ENCODE results near the gene IGF2BP3. TPM values are rescaled to one million over a fixed set of nuclear protein-coding genes. Genes with fewer than 3 reads are reported as not detected.

IGF2BP3 gene
- total and polyA plus RNA-seq, 2 donors (not counting 1 experiment from before 2014, with no cell fraction given) = 4.3 to 11.2 TPM

- Histone ChIP-seq H3K79me2 (ENCODE audit: control insufficient read depth, insufficient read depth, low read length) (no peaks in the 10 kb centered on the region), H3K9me3 (ENCODE audit: control insufficient read depth, insufficient read depth, low read depth, low read length) (no peaks in the 10 kb centered on the region), H3K4me3 (replicated peaks in 1 of 4; ENCODE audit: control extremely low read depth in 1 of 4, insufficient read depth in 1 of 4, low read depth in 3 of 4, low read length in 4 of 4) (no peak overlapping the region), H3K9ac (ENCODE audit: insufficient read depth, low read length) (no peak overlapping the region), H4K20me1 (ENCODE audit: control insufficient read depth, extremely low read depth, insufficient read depth, low read length) (no peaks in the 10 kb centered on the region), H3K4me1 (ENCODE audit: control insufficient read depth, extremely low read depth, insufficient read depth, low read length) (peaks cover 3% of the 10 kb centered on the region), H3K4me2 (ENCODE audit: extremely low read depth, insufficient read depth, low read length) (no peak overlapping the region), H3K27me3 (ENCODE audit: control insufficient read depth, insufficient read depth, low read length) (no peaks in the 10 kb centered on the region), H2AFZ (ENCODE audit: low read length) (no peak overlapping the region), H3K27ac (ENCODE audit: insufficient read depth, low read length) (no peak overlapping the region), H3K36me3 (ENCODE audit: control insufficient read depth, insufficient read depth, low read length) (no peaks in the 10 kb centered on the region)
- TF ChIP-seq, protein P1, sequence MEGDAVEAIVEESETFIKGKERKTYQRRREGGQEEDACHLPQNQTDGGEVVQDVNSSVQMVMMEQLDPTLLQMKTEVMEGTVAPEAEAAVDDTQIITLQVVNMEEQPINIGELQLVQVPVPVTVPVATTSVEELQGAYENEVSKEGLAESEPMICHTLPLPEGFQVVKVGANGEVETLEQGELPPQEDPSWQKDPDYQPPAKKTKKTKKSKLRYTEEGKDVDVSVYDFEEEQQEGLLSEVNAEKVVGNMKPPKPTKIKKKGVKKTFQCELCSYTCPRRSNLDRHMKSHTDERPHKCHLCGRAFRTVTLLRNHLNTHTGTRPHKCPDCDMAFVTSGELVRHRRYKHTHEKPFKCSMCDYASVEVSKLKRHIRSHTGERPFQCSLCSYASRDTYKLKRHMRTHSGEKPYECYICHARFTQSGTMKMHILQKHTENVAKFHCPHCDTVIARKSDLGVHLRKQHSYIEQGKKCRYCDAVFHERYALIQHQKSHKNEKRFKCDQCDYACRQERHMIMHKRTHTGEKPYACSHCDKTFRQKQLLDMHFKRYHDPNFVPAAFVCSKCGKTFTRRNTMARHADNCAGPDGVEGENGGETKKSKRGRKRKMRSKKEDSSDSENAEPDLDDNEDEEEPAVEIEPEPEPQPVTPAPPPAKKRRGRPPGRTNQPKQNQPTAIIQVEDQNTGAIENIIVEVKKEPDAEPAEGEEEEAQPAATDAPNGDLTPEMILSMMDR (conservative IDR thresholded peaks at IDR 0.05 in 1 of 2, IDR thresholded peaks at IDR 0.05 in 1 of 2; ENCODE audit: low read depth in 1 of 2, low read length in 2 of 2) = no peak
- TF ChIP-seq EZH2 (IDR thresholded peaks at IDR 0.05; ENCODE audit: low read length, missing control alignments) = no peak
- peak; percentile 37 to 76 for DNase-seq (ENCODE audit: low read depth in 2 of 2)
Measured at GRCh38 chr7:23373151-23374004, 96.9 kb downstream of the IGF2BP3 start.

GRCh38 chr7:23372611-23373010 is 97.7 kb downstream of the IGF2BP3 start:
- H3K27ac ChIP-seq (ENCODE audit: insufficient read depth, low read length) = no peak overlapping the region

DNA sequence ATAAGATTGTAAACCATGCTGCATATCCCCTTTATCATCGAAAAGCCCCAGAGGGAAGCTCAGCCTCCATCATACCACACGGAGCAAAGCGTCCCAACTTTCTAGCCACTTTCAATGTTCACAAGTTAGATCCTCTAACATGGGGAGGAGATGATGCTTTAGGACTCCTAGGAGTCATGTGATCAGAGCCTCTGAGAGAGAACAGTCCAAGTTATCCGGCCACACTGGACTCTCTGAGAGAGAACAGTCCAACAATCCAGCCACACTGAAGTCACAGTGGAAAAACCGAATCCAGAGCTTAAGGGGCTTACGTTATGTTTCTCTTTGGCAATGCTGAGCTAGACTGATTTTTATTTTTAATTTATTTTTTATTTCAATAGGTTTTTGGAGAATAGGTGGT is 98.6 kb downstream of the IGF2BP3 start:
- H3K36me3 ChIP-seq (ENCODE audit: control insufficient read depth, insufficient read depth, low read length) = no peaks in the 10 kb centered on the region
- no peaks in the 10 kb centered on the region for H3K27me3 ChIP-seq (ENCODE audit: control insufficient read depth, insufficient read depth, low read length)
- H3K4me2 ChIP-seq (ENCODE audit: extremely low read depth, insufficient read depth, low read length) = no peak overlapping the region
- peaks cover 3% of the 10 kb centered on the region for H3K4me1 ChIP-seq (ENCODE audit: control insufficient read depth, extremely low read depth, insufficient read depth, low read length)
- H3K9ac ChIP-seq (ENCODE audit: insufficient read depth, low read length) = no peak overlapping the region
- H3K4me3 ChIP-seq (replicated peaks in 1 of 4; ENCODE audit: control extremely low read depth in 1 of 4, insufficient read depth in 1 of 4, low read depth in 3 of 4, low read length in 4 of 4) = no peak overlapping the region
- no peaks in the 10 kb centered on the region for H3K79me2 ChIP-seq (ENCODE audit: control insufficient read depth, insufficient read depth, low read length)
- no peaks in the 10 kb centered on the region for H4K20me1 ChIP-seq (ENCODE audit: control insufficient read depth, extremely low read depth, insufficient read depth, low read length)
- no peak for TF ChIP-seq EZH2 (IDR thresholded peaks at IDR 0.05; ENCODE audit: low read length, missing control alignments)
- TF ChIP-seq, protein P1 (conservative IDR thresholded peaks at IDR 0.05 in 1 of 2, IDR thresholded peaks at IDR 0.05 in 1 of 2; ENCODE audit: low read depth in 1 of 2, low read length in 2 of 2) = no peak
- no peak for DNase-seq (ENCODE audit: low read depth in 2 of 2)
- no peak overlapping the region for H2AFZ ChIP-seq (ENCODE audit: low read length)
- H3K9me3 ChIP-seq (ENCODE audit: control insufficient read depth, insufficient read depth, low read depth, low read length) = no peaks in the 10 kb centered on the region
- H3K27ac ChIP-seq (ENCODE audit: insufficient read depth, low read length) = no peak overlapping the region

More at GRCh38 chr7:23372611-23373010, 97.7 kb downstream of the IGF2BP3 start:
- Histone ChIP-seq H3K4me3 (replicated peaks in 1 of 4; ENCODE audit: control extremely low read depth in 1 of 4, insufficient read depth in 1 of 4, low read depth in 3 of 4, low read length in 4 of 4) (no peak overlapping the region), H3K27me3 (ENCODE audit: control insufficient read depth, insufficient read depth, low read length) (no peaks in the 10 kb centered on the region), H3K36me3 (ENCODE audit: control insufficient read depth, insufficient read depth, low read length) (no peaks in the 10 kb centered on the region), H3K9me3 (ENCODE audit: control insufficient read depth, insufficient read depth, low read depth, low read length) (no peaks in the 10 kb centered on the region), H3K9ac (ENCODE audit: insufficient read depth, low read length) (no peak overlapping the region), H3K79me2 (ENCODE audit: control insufficient read depth, insufficient read depth, low read length) (no peaks in the 10 kb centered on the region), H3K4me2 (ENCODE audit: extremely low read depth, insufficient read depth, low read length) (no peak overlapping the region), H4K20me1 (ENCODE audit: control insufficient read depth, extremely low read depth, insufficient read depth, low read length) (no peaks in the 10 kb centered on the region), H3K4me1 (ENCODE audit: control insufficient read depth, extremely low read depth, insufficient read depth, low read length) (peaks cover 3% of the 10 kb centered on the region), H2AFZ (ENCODE audit: low read length) (no peak overlapping the region)
- TF ChIP-seq EZH2 (IDR thresholded peaks at IDR 0.05; ENCODE audit: low read length, missing control alignments) = no peak
- TF ChIP-seq, protein P1 (conservative IDR thresholded peaks at IDR 0.05 in 1 of 2, IDR thresholded peaks at IDR 0.05 in 1 of 2; ENCODE audit: low read depth in 1 of 2, low read length in 2 of 2) = no peak
- DNase-seq (ENCODE audit: low read depth in 2 of 2) = peak in 1 of 2 donors; percentile 25
